ENCODE data around the gene KCNJ12. TPM values are rescaled to one million over a fixed set of nuclear protein-coding genes. Genes with fewer than 3 reads are reported as not detected.
A peak's percentile ranks its signal among the peaks of the same experiment; 100 is the strongest.

KCNJ12 gene
- total RNA-seq, 1 donor from 2014 or later, result not detected

GRCh38 chr17:21457051-21458026 lies 81.2 kb downstream of the KCNJ12 start:
- intact Hi-C loops (cut with micrococcal nuclease), result loop anchor here (1.0 to 10.0 kb wide), 6 partner anchors 54 to 415 kb away; partner anchors contain the start of genes KCNJ12 and USP22
- H3K9me3 Mint-ChIP-seq, result no peaks in the 10 kb centered on the region
- TF ChIP-seq CTCF (IDR thresholded peaks at IDR 0.05), result peak; percentile 69
- ATAC-seq (ENCODE audit: low read depth), result peak; percentile 93
- POLR2A ChIA-PET, result interaction anchor here (0.6 kb wide), 1 partner anchor 1164 kb away, joined by 4 read pairs; no protein-coding TSS in a partner anchor
- no peaks in the 10 kb centered on the region for H3K36me3 Mint-ChIP-seq (ENCODE audit: low read depth)
- H3K4me3 Mint-ChIP-seq, result no peak overlapping the region
- CTCF ChIA-PET, result interaction anchor here (1.2 to 1.6 kb wide), 2 partner anchors 55 to 336 kb away, joined by 4 to 24 read pairs; no protein-coding TSS in a partner anchor
- DNase-seq, result peak; percentile 78
- H3K27me3 Mint-ChIP-seq, result peaks cover 27% of the 10 kb centered on the region
- H3K27ac Mint-ChIP-seq, result no peak overlapping the region
- peaks cover 7% of the 10 kb centered on the region for H3K4me1 Mint-ChIP-seq

- Mint-ChIP-seq H3K4me1 (peaks cover 4% of the 10 kb centered on the region), H3K4me3 (no peak overlapping the region), H3K27ac (no peak overlapping the region), H3K36me3 (ENCODE audit: low read depth) (no peaks in the 10 kb centered on the region), H3K9me3 (no peaks in the 10 kb centered on the region), H3K27me3 (peaks cover 22% of the 10 kb centered on the region)
- intact Hi-C loops (cut with micrococcal nuclease), result loop anchor here (5.0 to 10.0 kb wide), 4 partner anchors 83 to 416 kb away; partner anchors contain the start of genes KCNJ12 and USP22
- no peak for TF ChIP-seq CTCF (IDR thresholded peaks at IDR 0.05)
- POLR2A ChIA-PET, result no interaction called here
- ATAC-seq (ENCODE audit: low read depth), result no peak
- CTCF ChIA-PET, result interaction anchor here (1.6 kb wide), 1 partner anchor 54 kb away, joined by 24 read pairs; no protein-coding TSS in a partner anchor
- DNase-seq, result no peak
Observed at GRCh38 chr17:21458054-21458453, 81.9 kb downstream of the KCNJ12 start.

- intact Hi-C loops (cut with micrococcal nuclease), result loop anchor here (5.0 to 10.0 kb wide), 4 partner anchors 85 to 417 kb away; partner anchors contain the start of genes KCNJ12 and USP22
- CTCF ChIA-PET, result no interaction called here
Observed at GRCh38 chr17:21459536-21459935, 83.4 kb downstream of the KCNJ12 start.

GRCh38 chr17:21460358-21460757 lies 84.2 kb downstream of the KCNJ12 start:
- H3K36me3 Mint-ChIP-seq (ENCODE audit: low read depth), result no peaks in the 10 kb centered on the region
- ChIA-PET CTCF (no interaction called here), POLR2A (no interaction called here)
- intact Hi-C loops (cut with micrococcal nuclease), result no loop called here
- DNase-seq, result no peak
- TF ChIP-seq CTCF (IDR thresholded peaks at IDR 0.05), result no peak
- ATAC-seq (ENCODE audit: low read depth), result no peak
- no peak overlapping the region for H3K27ac Mint-ChIP-seq
- H3K4me3 Mint-ChIP-seq, result no peak overlapping the region
- H3K9me3 Mint-ChIP-seq, result no peaks in the 10 kb centered on the region
- H3K27me3 Mint-ChIP-seq, result peaks cover 18% of the 10 kb centered on the region
- peaks cover 12% of the 10 kb centered on the region for H3K4me1 Mint-ChIP-seq

More at GRCh38 chr17:21459536-21459935, 83.4 kb downstream of the KCNJ12 start:
- POLR2A ChIA-PET, result no interaction called here
- Mint-ChIP-seq H3K4me1 (peaks cover 12% of the 10 kb centered on the region), H3K36me3 (ENCODE audit: low read depth) (no peaks in the 10 kb centered on the region), H3K9me3 (no peaks in the 10 kb centered on the region), H3K27ac (no peak overlapping the region), H3K27me3 (peaks cover 24% of the 10 kb centered on the region), H3K4me3 (no peak overlapping the region)
- ATAC-seq (ENCODE audit: low read depth) (no peak), DNase-seq (no peak)
- no peak for TF ChIP-seq CTCF (IDR thresholded peaks at IDR 0.05)

GRCh38 chr17:21462237-21462636 lies 86.1 kb downstream of the KCNJ12 start:
- DNase-seq (no peak), ATAC-seq (ENCODE audit: low read depth) (no peak)
- intact Hi-C loops (cut with micrococcal nuclease), result no loop called here
- POLR2A ChIA-PET, result no interaction called here
- H3K9me3 Mint-ChIP-seq, result no peaks in the 10 kb centered on the region
- no peak overlapping the region for H3K27ac Mint-ChIP-seq
- H3K36me3 Mint-ChIP-seq (ENCODE audit: low read depth), result no peaks in the 10 kb centered on the region
- peaks cover 10% of the 10 kb centered on the region for H3K4me1 Mint-ChIP-seq
- CTCF ChIA-PET, result no interaction called here
- H3K4me3 Mint-ChIP-seq, result no peak overlapping the region
- TF ChIP-seq CTCF (IDR thresholded peaks at IDR 0.05), result no peak
- peaks cover 14% of the 10 kb centered on the region for H3K27me3 Mint-ChIP-seq

Data from activated B cell treated with CpG ODN at 0.5 μM for 24 hours (primary cell).